Keratinocyte (primary cell): ENCODE data around the gene PDZK1.

Experiments used
- EZH2 ChIP-seq: IDR thresholded peaks from one replicate; pipeline ENCODE4 v1.6.1; 2012; ENCODE audit warnings: inconsistent platforms, mild to moderate bottlenecking, low read length, moderate library complexity
- TF ChIP-seq, protein P1 (sequence below), 3 experiments: IDR thresholded peaks in 1 of 3; conservative IDR thresholded peaks in 1 of 3; optimal IDR thresholded peaks in 1 of 3; 2 replicates in 2 of 3; 3 replicates in 1 of 3; pipeline versions ENCODE3 to v1.5.1; 2011; ENCODE audit warnings: low read length in 3 of 3, mild to moderate bottlenecking in 3 of 3, moderate library complexity in 2 of 3, control low read depth in 1 of 3, inconsistent platforms in 1 of 3; ENCODE audit not compliant: insufficient read depth in 2 of 3; ENCODE audit errors: extremely low read depth in 1 of 3

DNA sequence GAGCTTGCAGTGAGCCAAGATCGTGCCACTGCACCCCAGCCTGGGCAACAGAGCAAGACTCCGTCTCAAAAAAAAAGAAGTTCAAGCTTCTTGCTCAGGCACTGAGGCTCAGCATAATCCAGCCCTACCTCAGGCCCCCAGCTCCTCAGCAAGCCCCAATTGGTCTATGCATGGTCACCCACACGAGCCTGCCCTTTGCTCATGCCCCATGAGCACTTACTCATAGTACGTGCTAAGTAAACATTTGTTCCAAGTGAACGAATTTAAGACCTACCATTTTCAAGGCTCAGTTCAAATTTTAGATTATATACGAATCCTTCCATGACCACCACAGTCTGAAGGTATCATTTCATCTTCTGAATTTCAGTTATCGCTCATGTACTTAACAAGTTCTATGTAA is 4.3 kb downstream of the PDZK1 start:
- TF ChIP-seq, protein P1, sequence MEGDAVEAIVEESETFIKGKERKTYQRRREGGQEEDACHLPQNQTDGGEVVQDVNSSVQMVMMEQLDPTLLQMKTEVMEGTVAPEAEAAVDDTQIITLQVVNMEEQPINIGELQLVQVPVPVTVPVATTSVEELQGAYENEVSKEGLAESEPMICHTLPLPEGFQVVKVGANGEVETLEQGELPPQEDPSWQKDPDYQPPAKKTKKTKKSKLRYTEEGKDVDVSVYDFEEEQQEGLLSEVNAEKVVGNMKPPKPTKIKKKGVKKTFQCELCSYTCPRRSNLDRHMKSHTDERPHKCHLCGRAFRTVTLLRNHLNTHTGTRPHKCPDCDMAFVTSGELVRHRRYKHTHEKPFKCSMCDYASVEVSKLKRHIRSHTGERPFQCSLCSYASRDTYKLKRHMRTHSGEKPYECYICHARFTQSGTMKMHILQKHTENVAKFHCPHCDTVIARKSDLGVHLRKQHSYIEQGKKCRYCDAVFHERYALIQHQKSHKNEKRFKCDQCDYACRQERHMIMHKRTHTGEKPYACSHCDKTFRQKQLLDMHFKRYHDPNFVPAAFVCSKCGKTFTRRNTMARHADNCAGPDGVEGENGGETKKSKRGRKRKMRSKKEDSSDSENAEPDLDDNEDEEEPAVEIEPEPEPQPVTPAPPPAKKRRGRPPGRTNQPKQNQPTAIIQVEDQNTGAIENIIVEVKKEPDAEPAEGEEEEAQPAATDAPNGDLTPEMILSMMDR (optimal IDR thresholded peaks at IDR 0.05 in 1 of 3, IDR thresholded peaks at IDR 0.05 in 1 of 3, conservative IDR thresholded peaks at IDR 0.05 in 1 of 3; ENCODE audit: extremely low read depth in 1 of 3, insufficient read depth in 2 of 3, low read length in 3 of 3) = no peak
- no peak for TF ChIP-seq EZH2
